Suppressor macrophage treated with lipopolysaccharide for 4 hours (primary cell): Measurements from ENCODE around the gene TM9SF4.
A peak's percentile ranks its signal among the peaks of the same experiment; 100 is the strongest.
"Not testable (repeated sequence)": the region's sequence is repeated elsewhere in the genome, so short reads cannot be mapped to it uniquely, and the experiment has no call there.

Experiments
- DNase-seq: peaks from one replicate; pipeline ENCODE4 v3.0.0-alpha.2; 2020

The TM9SF4 gene

GRCh38 chr20:32191873-32192272 is 82.4 kb downstream of the TM9SF4 start:
- DNase-seq, result no peak

GRCh38 chr20:32192698-32193097 is 83.2 kb downstream of the TM9SF4 start:
- no peak for DNase-seq

- DNase-seq, result not testable (repeated sequence)
These were observed 83.8 kb downstream of the TM9SF4 start for GRCh38 chr20:32193336-32193735.

GRCh38 chr20:32193996-32194395 is 84.5 kb downstream of the TM9SF4 start:
- DNase-seq, result no peak

- no peak for DNase-seq
These were observed 86.1 kb downstream of the TM9SF4 start for GRCh38 chr20:32195581-32195980.

- DNase-seq, result not testable (repeated sequence)
These were observed 87.1 kb downstream of the TM9SF4 start for GRCh38 chr20:32196613-32197012.

GRCh38 chr20:32197136-32197535 is 87.6 kb downstream of the TM9SF4 start:
- not testable (repeated sequence) for DNase-seq

- no peak for DNase-seq
These were observed 89.5 kb downstream of the TM9SF4 start for GRCh38 chr20:32199006-32199405.

GRCh38 chr20:32201296-32201976 is 91.9 kb downstream of the TM9SF4 start:
- no peak for DNase-seq

GRCh38 chr20:32201977-32202363 is 92.5 kb downstream of the TM9SF4 start:
- no peak for DNase-seq

GRCh38 chr20:32203356-32204204 is 94.1 kb downstream of the TM9SF4 start:
- no peak for DNase-seq

GRCh38 chr20:32204205-32205109 is 94.9 kb downstream of the TM9SF4 start:
- no peak for DNase-seq

- peak; percentile 83 for DNase-seq
These were observed 95.8 kb downstream of the TM9SF4 start for GRCh38 chr20:32205110-32205842.

GRCh38 chr20:32205843-32206759 is 96.6 kb downstream of the TM9SF4 start:
- no peak for DNase-seq

GRCh38 chr20:32206760-32207625 is 97.5 kb downstream of the TM9SF4 start:
- no peak for DNase-seq

- peak; percentile 97 for DNase-seq
These were observed 98.3 kb downstream of the TM9SF4 start, which contains the start of the genes PLAGL2 and POFUT1 for GRCh38 chr20:32207626-32208498. Gene PLAGL2, minus strand, starts transcription at chr20:32207743. Its CDS starts 5,565 bp downstream, at chr20:32202178. Gene POFUT1, plus strand, starts transcription at chr20:32207880. Its CDS starts 62 bp downstream, at chr20:32207942.

- no peak for DNase-seq
These were observed 99.1 kb downstream of the TM9SF4 start for GRCh38 chr20:32208499-32209154.

GRCh38 chr20:32209850-32210605 is 100.5 kb downstream of the TM9SF4 start:
- DNase-seq, result no peak
